Stimulated activated CD8-positive, alpha-beta memory T cell treated with anti-CD3 and anti-CD28 coated beads, Interleukin-15, amount 100 ng/mL, for 48 hours (primary cell): ENCODE measurements around the gene TRIP6.

Experiments
- DNase-seq, 2 donors: peaks; one replicate each; pipeline ENCODE4 v3.0.0-alpha.2; 2020; ENCODE audit warnings: low read depth in 2 of 2

Gene TRIP6

GRCh38 chr7:100867040-100867775 lies at the start of gene TRIP6:
TSS of gene TRIP6 (plus strand) at chr7:100867387. CDS start at chr7:100867498, 111 bp downstream.
- DNase-seq, result peak; percentile 57 to 58

- DNase-seq, result no peak
Measured at GRCh38 chr7:100818366-100818765, 48.8 kb upstream of the TRIP6 start.

DNA sequence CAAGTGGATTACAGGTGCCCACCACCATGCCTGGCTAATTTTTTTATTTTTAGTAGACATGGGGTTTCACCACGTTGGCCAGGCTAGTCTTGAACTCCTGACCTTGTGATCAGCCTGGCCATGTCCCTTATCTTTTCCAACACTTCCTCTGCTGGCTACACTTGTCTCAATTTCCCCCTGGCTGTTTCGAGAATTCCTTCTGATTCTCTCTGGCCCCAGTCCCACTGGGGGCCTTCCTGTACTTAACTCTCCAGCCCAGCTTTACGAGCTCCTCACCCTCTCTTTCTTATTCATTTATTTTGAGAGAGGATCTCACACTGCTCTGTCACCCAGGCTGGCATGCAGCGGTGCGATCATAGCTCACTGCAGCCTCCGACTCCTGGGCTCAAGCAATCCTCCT lies 48.4 kb upstream of the TRIP6 start:
- DNase-seq, result no peak

DNA sequence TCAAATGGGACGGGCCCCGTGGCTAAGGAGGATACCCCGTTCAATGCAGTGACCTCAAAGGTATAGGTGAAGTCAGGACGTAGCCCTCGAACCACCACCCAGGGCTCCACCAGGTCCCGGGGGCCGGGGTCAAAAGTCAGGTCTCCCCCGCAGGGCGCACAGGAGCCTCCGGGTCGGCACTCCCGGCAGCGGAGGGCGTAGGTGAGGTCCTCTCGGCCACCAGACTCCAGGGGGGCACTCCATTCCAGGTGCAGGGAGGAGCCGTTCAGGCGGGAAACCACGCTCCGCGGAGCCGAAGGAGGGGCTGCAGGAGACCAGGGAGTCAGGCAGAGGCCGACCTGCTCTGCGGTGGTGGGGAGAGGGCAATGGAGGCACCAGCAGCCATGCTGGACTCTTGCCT lies 47.6 kb upstream of the TRIP6 start:
- DNase-seq, result no peak

DNA sequence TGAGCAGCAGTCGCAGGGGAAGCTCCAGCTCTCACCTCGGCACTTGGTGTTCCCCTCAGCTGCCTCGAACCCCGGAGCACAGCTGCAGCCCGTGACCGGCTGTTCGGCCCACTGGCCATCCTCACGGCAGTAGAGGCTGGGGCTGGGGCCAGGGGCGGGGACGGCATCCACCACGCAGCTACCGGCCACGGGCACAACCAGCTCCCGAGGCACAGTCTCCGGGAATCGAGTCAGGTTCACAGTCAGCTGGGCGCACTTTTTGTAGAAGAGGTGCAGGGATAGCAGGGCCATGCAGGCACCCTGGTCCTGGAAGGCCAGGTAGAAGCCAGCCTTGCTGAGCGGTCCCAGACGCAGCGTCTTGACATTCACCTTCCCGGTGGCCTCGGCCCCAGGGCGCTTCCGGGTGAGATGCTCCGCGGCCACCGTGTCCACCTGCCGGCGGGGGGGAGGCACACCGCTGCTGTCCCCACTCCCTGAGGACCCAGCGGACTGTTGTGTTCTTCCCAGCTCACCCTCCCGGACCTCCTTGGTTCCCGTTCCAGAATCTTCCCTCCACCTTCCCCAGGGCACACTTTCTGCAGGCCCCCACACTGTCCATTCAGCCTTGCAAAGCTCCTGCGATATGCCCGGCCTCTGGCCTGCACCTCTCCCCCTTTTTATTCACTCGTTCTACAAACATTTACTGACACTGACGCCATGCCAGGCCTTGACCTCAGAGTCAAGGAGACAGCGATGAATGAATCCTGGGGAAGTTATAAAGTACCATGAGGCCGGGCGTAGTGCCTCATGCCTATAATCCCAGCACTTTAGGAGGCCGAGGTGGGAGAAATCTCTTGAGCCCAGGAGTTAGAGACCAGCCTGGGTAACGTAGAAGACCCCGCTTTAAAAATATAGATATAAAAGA lies 44.7 kb upstream of the TRIP6 start:
- DNase-seq, result no peak

DNA sequence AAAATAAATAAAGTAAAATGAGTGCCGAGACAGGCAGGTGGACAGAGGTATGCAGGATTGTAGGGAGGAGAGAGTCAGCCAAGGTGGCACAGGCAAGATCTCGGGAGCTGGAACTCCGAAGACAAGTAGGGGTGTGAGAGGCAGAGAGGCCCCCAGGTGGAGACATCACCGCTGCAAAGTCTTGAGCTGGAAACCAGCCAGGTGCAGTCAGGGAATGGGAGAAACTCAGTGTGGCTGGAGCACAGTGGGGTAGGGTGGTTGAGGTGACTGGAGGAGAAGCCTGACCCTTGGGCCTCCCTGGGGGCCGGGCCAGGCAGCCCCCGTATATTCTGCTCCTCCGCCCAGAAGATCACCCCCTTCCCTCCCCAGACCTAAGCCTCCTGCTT lies 44.1 kb upstream of the TRIP6 start:
- no peak for DNase-seq

GRCh38 chr7:100823534-100823933 lies 43.7 kb upstream of the TRIP6 start:
- no peak for DNase-seq

GRCh38 chr7:100824499-100825214 lies 42.5 kb upstream of the TRIP6 start:
- no peak for DNase-seq

GRCh38 chr7:100825215-100825671 lies 41.9 kb upstream of the TRIP6 start:
- DNase-seq, result no peak

- DNase-seq, result no peak
Measured at GRCh38 chr7:100825751-100826513, 41.3 kb upstream of the TRIP6 start.

DNA sequence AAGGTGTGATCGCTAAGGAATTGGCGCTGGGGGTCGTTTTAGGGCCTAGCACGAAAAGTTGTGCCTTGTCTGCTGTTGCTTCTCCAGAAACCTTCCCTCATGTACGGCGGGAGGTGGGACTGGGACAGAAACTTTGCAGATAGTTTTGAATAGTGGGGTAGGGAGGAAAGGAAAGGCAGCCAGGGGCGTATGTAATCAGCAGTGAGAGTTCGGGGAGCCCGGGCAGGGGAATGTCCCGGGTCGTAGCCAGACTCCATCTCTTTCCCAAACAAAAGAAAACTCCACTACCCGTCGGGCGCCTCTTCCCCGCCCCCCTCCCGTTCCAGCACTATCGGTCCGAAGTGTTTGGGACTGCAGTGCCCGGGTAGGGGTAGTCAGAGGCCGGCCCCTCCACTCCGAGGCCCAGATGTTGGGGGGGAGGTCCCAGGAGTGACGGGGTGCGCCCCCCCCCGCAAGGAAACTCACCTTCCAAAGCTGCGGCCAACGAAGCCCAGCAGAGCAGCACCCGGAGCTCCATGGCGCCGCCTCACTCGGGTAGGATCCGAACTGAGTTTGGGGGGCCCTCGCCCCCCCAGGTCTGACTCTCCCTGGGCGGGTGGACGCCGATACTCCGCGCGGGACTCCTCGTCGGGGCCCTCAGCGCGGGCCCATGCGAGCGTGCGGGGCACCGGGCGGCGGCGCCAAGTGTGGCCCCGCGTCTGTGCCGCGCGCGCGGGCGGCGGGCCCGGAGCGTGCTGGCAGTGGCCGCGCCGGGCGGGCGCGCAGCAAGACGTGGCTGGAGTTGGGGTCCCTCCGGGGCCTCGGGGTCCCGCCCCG lies 40.5 kb upstream of the TRIP6 start:
- DNase-seq, result no peak

DNA sequence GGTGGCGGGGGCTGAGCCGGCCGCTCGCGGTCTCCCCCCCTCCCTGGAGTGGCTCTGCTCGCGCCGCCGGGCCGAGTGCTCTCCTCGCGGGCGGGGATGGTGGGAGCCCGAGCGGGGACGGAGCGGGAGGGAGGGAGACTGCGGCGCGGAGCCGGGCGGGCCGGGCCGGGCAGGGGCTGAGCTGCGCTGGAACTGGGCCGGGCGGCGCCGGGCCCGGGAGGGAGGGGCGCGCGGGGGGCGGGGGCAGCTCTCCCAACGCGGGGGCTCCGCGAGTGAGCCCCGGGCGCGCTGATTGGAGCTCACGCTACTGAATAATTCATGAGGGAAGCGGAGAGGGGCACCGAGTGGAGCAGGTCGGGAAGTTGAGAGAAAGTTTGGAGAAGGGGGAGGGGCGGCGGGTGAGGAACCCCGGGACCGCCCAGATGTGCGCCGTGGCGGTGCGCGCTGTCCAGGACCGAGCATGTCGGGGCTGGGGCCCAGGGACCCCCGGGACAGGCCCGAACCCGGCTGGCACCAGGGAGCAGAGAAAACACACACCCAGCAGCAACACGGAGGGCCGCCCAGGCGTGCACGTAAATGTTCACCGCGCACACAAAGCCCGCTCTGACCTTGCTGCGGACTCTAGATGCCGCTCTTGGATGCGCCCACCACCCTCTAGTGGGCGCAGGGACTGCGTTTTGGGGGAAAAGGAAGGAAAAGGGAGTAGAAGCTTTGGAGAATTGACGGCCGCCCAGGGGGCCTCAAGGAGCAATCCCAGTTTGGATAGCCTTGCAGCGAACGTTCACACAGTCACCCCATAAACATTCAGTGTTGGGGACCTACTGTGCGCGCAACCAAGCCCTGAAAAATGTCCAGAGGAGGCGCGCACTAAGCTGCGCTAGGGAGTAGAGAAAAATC lies 39.6 kb upstream of the TRIP6 start, which contains the start of gene EPHB4:
TSS of gene EPHB4 (minus strand) at position 194 of the 897 bp plus-strand sequence. CDS start 493 bp downstream, outside the sequence.
- no peak for DNase-seq

- DNase-seq, result no peak
Measured at GRCh38 chr7:100829150-100829716, 38.0 kb upstream of the TRIP6 start.

DNA sequence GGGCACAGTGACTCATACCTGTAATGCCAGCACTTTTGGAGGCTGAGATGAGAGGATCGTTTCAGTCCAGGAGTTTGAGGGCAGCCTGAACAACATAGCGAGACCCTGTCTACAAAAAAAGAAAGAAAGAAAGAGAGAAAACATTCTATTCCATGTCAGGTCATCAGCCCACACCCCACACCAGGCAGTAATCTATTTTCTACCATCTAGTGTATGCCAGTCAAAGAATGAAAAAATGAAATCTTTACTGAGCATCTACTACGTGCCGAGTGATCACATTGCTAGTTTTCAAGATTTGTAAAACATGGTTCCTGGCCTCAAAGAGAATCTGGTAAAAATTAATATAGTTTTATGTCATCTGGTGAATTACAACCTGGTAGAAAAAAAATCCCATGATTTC lies 36.8 kb upstream of the TRIP6 start:
- no peak for DNase-seq

DNA sequence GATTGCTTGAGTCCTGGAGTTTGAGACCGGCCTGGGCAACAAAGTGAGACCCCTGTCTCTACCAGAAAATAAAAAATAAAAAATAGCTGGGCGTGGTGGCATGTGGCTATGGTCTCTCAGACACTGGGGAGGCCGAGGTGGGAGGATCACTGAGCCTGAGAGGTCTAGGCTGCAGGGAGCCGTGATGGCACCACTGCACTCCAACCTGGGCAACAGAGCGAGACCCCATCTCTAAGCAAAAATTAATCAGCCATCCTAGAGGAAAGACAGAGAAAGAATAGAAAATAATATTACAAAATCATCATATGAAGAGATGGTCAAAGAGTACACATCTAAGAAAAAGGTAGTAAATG lies 34.9 kb upstream of the TRIP6 start:
- no peak for DNase-seq

GRCh38 chr7:100835903-100836811 lies 31.0 kb upstream of the TRIP6 start:
- DNase-seq, result no peak

DNA sequence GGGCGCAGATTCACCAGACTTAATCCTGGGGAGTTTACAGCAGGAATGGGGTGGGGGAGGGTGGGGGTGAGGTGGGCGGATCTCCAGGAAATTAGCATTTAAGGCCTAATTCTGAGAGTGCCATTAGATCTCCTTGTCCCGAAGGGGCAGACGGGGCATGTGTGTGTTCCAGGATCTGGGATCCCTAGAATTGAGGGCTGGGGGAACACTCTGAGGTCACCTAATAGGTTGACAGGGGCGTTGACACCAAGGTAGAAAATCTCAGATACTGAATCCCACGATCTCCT lies 30.4 kb upstream of the TRIP6 start:
- DNase-seq, result no peak

- DNase-seq, result peak; percentile 66 to 70
Measured at GRCh38 chr7:100837099-100837836, 29.9 kb upstream of the TRIP6 start.
